Measurements from ENCODE around the gene PLEKHG2.

The PLEKHG2 gene

GRCh38 chr19:39422020-39422419, 9.6 kb downstream of the PLEKHG2 start:
- no peak for DNase-seq

GRCh38 chr19:39423258-39424086, 11.0 kb downstream of the PLEKHG2 start:
- no peak for DNase-seq

- no peak for DNase-seq
Measured at GRCh38 chr19:39424934-39425333, 12.5 kb downstream of the PLEKHG2 start.

GRCh38 chr19:39425744-39426143, 13.3 kb downstream of the PLEKHG2 start:
- no peak for DNase-seq

- DNase-seq, result no peak
Measured at GRCh38 chr19:39426170-39426569, 13.7 kb downstream of the PLEKHG2 start.

GRCh38 chr19:39427707-39428106, 15.2 kb downstream of the PLEKHG2 start:
- no peak for DNase-seq

- peak; percentile 90 for DNase-seq
Measured at GRCh38 chr19:39428283-39429112, 16.0 kb downstream of the PLEKHG2 start.

- DNase-seq, result peak; percentile 90
Measured at GRCh38 chr19:39430675-39431593, 18.5 kb downstream of the PLEKHG2 start.

GRCh38 chr19:39432677-39433025, 20.2 kb downstream of the PLEKHG2 start:
- no peak for DNase-seq

- DNase-seq, result no peak
Measured at GRCh38 chr19:39433480-39434079, 21.1 kb downstream of the PLEKHG2 start.

- DNase-seq, result no peak
Measured at GRCh38 chr19:39434123-39435076, 21.9 kb downstream of the PLEKHG2 start.

GRCh38 chr19:39435499-39436349, 23.3 kb downstream of the PLEKHG2 start, which contains the start of gene RPS16:
RPS16 (minus strand) TSS chr19:39435949; CDS start chr19:39435895, 54 bp downstream.
- DNase-seq, result peak; percentile 97

- no peak for DNase-seq
Measured at GRCh38 chr19:39436350-39436716, 23.9 kb downstream of the PLEKHG2 start.

- DNase-seq, result peak; percentile 67
Measured at GRCh38 chr19:39438270-39438934, 25.9 kb downstream of the PLEKHG2 start.

GRCh38 chr19:39444598-39445195, 32.2 kb downstream of the PLEKHG2 start:
- DNase-seq, result peak; percentile 31

GRCh38 chr19:39445196-39446111, 33.0 kb downstream of the PLEKHG2 start, which contains the start of gene SUPT5H:
SUPT5H (plus strand) TSS chr19:39445582; CDS start chr19:39445891, 309 bp downstream.
- peak; percentile 97 for DNase-seq

GRCh38 chr19:39446365-39447084, 34.1 kb downstream of the PLEKHG2 start:
- DNase-seq, result no peak
